Measurements from ENCODE around the gene SLC37A1.
A peak's percentile ranks its signal among the peaks of the same experiment; 100 is the strongest.
"Not testable (repeated sequence)": the region's sequence is repeated elsewhere in the genome, so short reads cannot be mapped to it uniquely, and the experiment has no call there.

SLC37A1 gene
- 26.0 to 46.6 (median 37.9) reads per million in 9 experiments for total RNA-seq

- DNase-seq, result peak in 1 of 3 experiments; percentile 31
- Mint-ChIP-seq H3K27ac (peak within 1 kb of the TSS; percentile 87), H3K4me1 (ENCODE audit: low read depth in 2 of 2) (peaks cover 28 to 29% of the 10 kb centered on the region in 2 donors)
Measured at GRCh38 chr21:42513151-42513984, at the start of gene SLC37A1. Gene SLC37A1 (plus strand): TSS chr21:42513852. CDS start chr21:42518455, 4,603 bp downstream.

DNA sequence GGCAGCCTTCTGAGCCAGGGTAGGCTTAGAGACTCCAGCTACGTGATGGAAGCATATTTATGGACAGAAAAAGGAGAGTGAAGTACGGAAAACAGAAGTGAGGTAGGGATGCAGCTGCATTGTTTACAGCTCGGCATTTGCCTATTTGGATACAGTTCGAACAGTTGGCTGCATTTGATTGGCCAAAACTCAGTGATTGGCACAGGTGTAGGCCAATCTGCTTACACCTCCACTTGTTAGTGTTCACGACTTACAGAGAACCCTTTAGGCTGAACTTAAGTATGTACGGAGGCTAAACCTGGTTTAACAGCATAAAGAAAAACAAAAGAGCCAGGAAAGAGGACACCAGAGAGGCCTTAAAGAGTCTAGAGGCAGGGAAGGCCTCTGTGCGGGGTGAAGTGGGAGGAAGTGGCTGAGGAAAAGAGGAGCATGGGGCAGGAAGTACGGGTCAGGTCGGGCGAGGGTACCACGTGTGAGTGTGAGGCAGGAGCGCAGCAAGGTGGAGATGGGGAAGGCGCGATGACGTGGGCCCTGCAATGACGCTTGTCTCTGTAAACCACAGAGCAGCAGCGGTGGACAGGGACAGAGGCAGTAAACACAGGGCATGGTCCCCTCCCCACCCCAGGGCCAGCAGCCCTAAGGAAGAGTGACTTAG is 49.7 kb upstream of the SLC37A1 start:
- Mint-ChIP-seq H3K36me3 (ENCODE audit: insufficient read depth) (peaks cover 12% of the 10 kb centered on the region), H3K27ac (peak overlapping the region; percentile 86 to 88), H3K9me3 (no peaks in the 10 kb centered on the region), H3K27me3 (no peaks in the 10 kb centered on the region), H3K4me3 (peak overlapping the region; percentile 53 to 63), H3K4me1 (ENCODE audit: low read depth in 2 of 2) (peaks cover 20 to 31% of the 10 kb centered on the region in 2 donors)
- DNase-seq (peak; percentile 68 to 74 (median 73)), ATAC-seq (replicated peaks) (peak; percentile 94)

More at GRCh38 chr21:42513151-42513984, at the start of gene SLC37A1:
- Mint-ChIP-seq H3K27me3 (no peaks in the 10 kb centered on the region), H3K36me3 (ENCODE audit: insufficient read depth) (peaks cover 27% of the 10 kb centered on the region), H3K4me3 (peak within 1 kb of the TSS; percentile 88 to 89), H3K9me3 (no peaks in the 10 kb centered on the region)
- ATAC-seq (replicated peaks), result peak; percentile 73

GRCh38 chr21:42465008-42465802 is 48.4 kb upstream of the SLC37A1 start:
- H3K4me1 Mint-ChIP-seq (ENCODE audit: low read depth in 2 of 2), result peaks cover 20 to 31% of the 10 kb centered on the region in 2 donors
- H3K4me3 Mint-ChIP-seq, result peak overlapping the region in 1 of 2 donors; percentile 27
- peak overlapping the region; percentile 86 to 88 for H3K27ac Mint-ChIP-seq
- DNase-seq (no peak), ATAC-seq (replicated peaks) (peak; percentile 11)
- H3K36me3 Mint-ChIP-seq (ENCODE audit: insufficient read depth), result peaks cover 12% of the 10 kb centered on the region
- no peaks in the 10 kb centered on the region for H3K27me3 Mint-ChIP-seq
- no peaks in the 10 kb centered on the region for H3K9me3 Mint-ChIP-seq

DNA sequence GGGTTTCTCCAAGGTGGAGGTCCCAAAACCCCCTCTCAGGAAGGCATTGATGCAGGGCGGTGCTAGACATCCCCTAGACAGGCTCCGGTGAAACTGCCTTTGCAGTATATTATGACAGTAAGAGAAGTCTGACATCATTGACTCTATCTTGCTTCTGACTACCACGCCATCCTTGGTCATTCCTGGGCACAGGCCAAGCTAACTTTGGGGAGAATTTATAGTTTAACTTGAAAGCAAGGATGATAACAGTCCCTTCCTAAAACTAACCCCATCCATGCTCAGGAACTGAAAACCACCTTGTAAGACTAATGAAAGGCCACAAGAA is 47.9 kb upstream of the SLC37A1 start:
- Mint-ChIP-seq H3K9me3 (no peaks in the 10 kb centered on the region), H3K4me1 (ENCODE audit: low read depth in 2 of 2) (peaks cover 20 to 31% of the 10 kb centered on the region in 2 donors), H3K4me3 (no peak overlapping the region), H3K27me3 (no peaks in the 10 kb centered on the region), H3K36me3 (ENCODE audit: insufficient read depth) (peaks cover 12% of the 10 kb centered on the region), H3K27ac (peak overlapping the region; percentile 86 to 88)
- no peak for DNase-seq
- no peak for ATAC-seq (replicated peaks)

DNA sequence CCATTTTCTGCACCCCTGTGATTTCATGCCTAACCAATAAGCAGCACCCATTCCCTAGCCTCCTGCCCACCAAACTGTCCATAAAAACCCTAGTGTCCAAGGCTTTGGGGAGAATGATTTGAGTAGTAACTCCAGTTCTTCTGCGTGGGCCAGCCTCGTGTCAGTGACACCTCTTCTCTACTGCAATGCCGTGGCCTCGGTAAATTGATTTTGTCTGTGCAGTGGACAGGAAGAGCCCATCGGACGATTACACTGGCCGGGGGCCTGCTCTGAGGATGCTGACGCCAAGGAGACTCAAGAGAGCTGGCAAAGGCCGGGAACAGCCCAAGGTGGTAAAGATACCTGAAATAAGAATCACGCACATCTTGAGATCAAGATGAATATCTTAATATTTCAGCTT is 47.0 kb upstream of the SLC37A1 start:
- Mint-ChIP-seq H3K4me1 (ENCODE audit: low read depth in 2 of 2) (peaks cover 20 to 31% of the 10 kb centered on the region in 2 donors), H3K27me3 (no peaks in the 10 kb centered on the region), H3K27ac (no peak overlapping the region), H3K9me3 (no peaks in the 10 kb centered on the region), H3K4me3 (no peak overlapping the region), H3K36me3 (ENCODE audit: insufficient read depth) (peaks cover 12% of the 10 kb centered on the region)
- no peak for ATAC-seq (replicated peaks)
- no peak for DNase-seq

DNA sequence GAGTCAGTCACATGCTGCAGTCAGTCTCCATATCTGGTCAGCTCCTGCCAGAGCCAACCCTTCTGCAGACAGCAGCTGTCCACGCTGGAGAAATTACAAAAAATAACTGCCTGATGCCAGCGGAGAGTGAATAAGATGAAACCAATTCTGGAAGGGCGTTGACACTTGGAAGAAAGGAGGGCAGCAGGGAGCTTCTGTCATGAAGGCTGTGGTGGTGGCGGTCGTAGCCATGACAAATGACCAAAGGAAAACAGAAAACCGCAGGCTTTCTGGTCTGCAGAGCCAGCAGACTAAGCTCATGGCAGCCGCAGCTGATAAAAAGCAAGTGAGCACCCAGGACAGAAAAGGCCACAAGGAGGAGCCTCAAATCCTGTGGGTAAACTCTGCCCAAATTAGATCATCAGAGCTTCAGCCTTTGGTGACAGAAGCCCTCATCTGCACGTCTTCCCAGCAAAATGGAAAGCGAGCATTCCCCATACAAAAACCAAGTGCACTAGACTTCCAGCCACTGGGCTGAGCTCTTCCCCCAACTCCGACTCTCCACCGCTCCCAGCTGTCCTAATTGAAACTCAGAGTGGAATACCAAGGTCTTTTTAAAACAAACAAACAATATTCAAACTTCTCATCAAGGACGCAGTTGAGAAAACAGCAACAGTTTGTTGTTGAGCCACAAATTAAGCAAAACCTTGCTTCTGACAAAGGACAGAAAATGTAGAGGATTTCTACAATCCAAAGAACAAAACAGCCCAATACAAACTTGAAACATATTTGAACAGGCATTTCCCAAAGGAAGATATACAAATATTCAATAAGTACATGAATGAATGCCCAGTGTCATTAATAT is 46.3 kb upstream of the SLC37A1 start:
- no peak overlapping the region for H3K4me3 Mint-ChIP-seq
- DNase-seq (no peak), ATAC-seq (replicated peaks) (no peak)
- H3K27me3 Mint-ChIP-seq, result no peaks in the 10 kb centered on the region
- H3K4me1 Mint-ChIP-seq (ENCODE audit: low read depth in 2 of 2), result peaks cover 20 to 31% of the 10 kb centered on the region in 2 donors
- peak overlapping the region in 1 of 2 donors; percentile 66 for H3K27ac Mint-ChIP-seq
- H3K36me3 Mint-ChIP-seq (ENCODE audit: insufficient read depth), result peaks cover 12% of the 10 kb centered on the region
- no peaks in the 10 kb centered on the region for H3K9me3 Mint-ChIP-seq

DNA sequence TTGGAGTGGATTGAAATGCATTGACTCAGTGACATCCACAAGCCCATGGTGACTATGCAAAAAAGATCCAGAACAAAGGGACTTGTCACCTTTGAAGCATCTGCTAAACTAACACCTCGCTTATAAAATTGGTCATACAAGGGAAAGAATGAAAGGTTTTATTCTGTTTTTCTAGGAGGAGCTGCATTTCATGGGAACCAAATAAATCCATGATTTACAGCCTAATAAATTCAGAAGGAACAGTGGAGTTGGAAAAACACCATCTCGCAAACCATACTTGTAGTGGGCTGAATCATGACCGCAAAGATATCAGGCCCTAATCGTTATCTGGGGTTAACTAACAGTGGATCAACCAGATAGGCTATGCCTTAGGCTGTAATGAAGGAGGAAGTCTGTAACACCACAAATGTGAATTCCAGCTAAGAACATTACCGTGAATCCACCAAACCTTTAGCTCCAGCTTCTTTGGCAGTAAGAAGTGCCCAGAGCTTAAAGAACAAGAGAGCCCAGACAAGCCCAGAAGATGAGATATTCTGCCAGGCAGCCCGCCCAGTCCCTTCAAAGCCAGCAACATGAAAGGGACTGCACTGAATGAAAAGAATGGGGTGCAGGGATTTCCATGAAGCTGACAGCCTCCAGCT is 45.0 kb upstream of the SLC37A1 start:
- Mint-ChIP-seq H3K4me1 (ENCODE audit: low read depth in 2 of 2) (peaks cover 20 to 27% of the 10 kb centered on the region in 2 donors), H3K4me3 (no peak overlapping the region), H3K36me3 (ENCODE audit: insufficient read depth) (peaks cover 10% of the 10 kb centered on the region), H3K9me3 (no peaks in the 10 kb centered on the region), H3K27ac (peak overlapping the region in 1 of 2 donors; percentile 26), H3K27me3 (peaks cover 0 to 1% of the 10 kb centered on the region in 2 donors)
- ATAC-seq (replicated peaks) (no peak), DNase-seq (no peak)

DNA sequence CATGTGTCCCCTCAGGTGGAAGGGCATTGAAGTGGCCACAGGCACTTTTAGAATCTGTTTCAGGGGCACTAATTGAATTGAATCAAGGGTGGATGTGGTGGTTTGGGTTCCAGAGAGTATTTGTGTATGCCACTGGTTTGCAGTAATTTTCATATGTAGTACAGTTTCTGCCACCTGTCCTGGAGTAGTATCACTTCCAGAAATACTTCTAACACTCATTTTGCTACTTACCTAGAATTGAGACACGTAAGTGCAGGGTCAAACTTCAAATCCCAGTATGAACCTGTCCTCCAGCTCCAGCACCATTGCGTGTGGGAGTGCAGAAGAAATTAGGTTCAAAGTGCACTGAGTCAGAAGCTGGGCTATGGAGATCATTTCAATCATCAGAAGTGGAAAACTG is 44.4 kb upstream of the SLC37A1 start:
- DNase-seq (no peak), ATAC-seq (replicated peaks) (no peak)

DNA sequence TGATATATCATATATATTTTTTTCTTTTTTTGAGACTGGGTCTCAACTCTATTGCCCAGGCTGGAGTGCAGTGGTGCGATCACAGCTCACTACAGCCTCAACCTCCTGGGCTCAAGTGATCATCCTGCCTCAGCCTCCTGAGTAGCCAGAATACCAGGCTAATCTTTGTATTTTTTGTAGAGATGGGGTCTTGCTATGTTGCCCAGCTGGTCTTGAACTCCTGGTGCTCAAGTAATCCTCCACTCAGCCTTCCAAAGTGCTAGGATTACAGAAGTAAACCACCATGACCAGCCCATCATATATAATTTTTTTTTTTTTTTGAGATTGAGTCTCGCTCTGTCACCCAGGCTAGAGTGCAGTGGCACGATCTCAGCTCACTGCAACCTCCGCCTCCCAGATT is 43.9 kb upstream of the SLC37A1 start:
- not testable (repeated sequence) for H3K27ac Mint-ChIP-seq; H3K9me3 Mint-ChIP-seq; DNase-seq; H3K4me3 Mint-ChIP-seq; H3K36me3 Mint-ChIP-seq (ENCODE audit: insufficient read depth); ATAC-seq (replicated peaks)
- peaks cover 10 to 17% of the 10 kb centered on the region in 2 donors for H3K4me1 Mint-ChIP-seq (ENCODE audit: low read depth in 2 of 2)
- peaks cover 9 to 12% of the 10 kb centered on the region in 2 donors for H3K27me3 Mint-ChIP-seq

More for the DNA sequence above, 44.4 kb upstream of the SLC37A1 start:
- Mint-ChIP-seq H3K27me3 (peaks cover 4 to 8% of the 10 kb centered on the region in 2 donors), H3K4me3 (no peak overlapping the region), H3K27ac (peak overlapping the region in 1 of 2 donors; percentile 26), H3K4me1 (ENCODE audit: low read depth in 2 of 2) (peaks cover 14 to 20% of the 10 kb centered on the region in 2 donors), H3K36me3 (ENCODE audit: insufficient read depth) (peaks cover 5% of the 10 kb centered on the region), H3K9me3 (no peaks in the 10 kb centered on the region)

- peaks cover under 1% of the 10 kb centered on the region for H3K36me3 Mint-ChIP-seq (ENCODE audit: insufficient read depth)
- no peaks in the 10 kb centered on the region for H3K9me3 Mint-ChIP-seq
- H3K27me3 Mint-ChIP-seq, result peaks cover 9 to 23% of the 10 kb centered on the region in 2 donors
- no peak overlapping the region for H3K27ac Mint-ChIP-seq
- ATAC-seq (replicated peaks), result no peak
- DNase-seq, result no peak
- H3K4me1 Mint-ChIP-seq (ENCODE audit: low read depth in 2 of 2), result peaks cover 0 to 7% of the 10 kb centered on the region in 2 donors
- H3K4me3 Mint-ChIP-seq, result no peak overlapping the region
Measured at GRCh38 chr21:42471206-42471605, 42.4 kb upstream of the SLC37A1 start.

GRCh38 chr21:42471716-42472330 is 41.8 kb upstream of the SLC37A1 start:
- ATAC-seq (replicated peaks) (no peak), DNase-seq (no peak)
- Mint-ChIP-seq H3K27ac (no peak overlapping the region), H3K4me3 (no peak overlapping the region), H3K9me3 (no peaks in the 10 kb centered on the region), H3K27me3 (peaks cover 9 to 29% of the 10 kb centered on the region in 2 donors), H3K4me1 (ENCODE audit: low read depth in 2 of 2) (peaks cover 0 to 6% of the 10 kb centered on the region in 2 donors), H3K36me3 (ENCODE audit: insufficient read depth) (no peaks in the 10 kb centered on the region)

DNA sequence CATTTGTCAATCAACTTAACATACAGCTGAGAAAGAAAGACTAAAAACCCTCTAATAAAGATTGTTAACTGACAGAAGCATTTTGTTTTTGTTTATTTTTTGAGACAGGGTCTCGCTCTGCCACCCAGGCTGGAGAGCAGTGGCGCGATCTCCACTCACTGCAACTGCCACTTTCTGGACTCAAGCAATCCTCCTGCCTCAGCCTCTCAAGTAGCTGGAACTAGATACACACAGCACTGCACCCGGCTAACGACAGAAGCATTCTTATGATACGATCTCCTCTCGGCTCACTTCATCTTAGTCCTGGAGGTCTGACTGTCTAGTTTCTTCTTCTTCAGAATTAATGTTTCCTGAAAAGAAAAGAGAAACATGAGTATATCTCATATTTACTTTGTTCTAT is 41.1 kb upstream of the SLC37A1 start:
- Mint-ChIP-seq H3K9me3 (no peaks in the 10 kb centered on the region), H3K4me1 (ENCODE audit: low read depth in 2 of 2) (peaks cover 0 to 2% of the 10 kb centered on the region in 2 donors), H3K4me3 (no peak overlapping the region), H3K36me3 (ENCODE audit: insufficient read depth) (no peaks in the 10 kb centered on the region), H3K27ac (no peak overlapping the region), H3K27me3 (peaks cover 9 to 31% of the 10 kb centered on the region in 2 donors)
- DNase-seq, result no peak
- ATAC-seq (replicated peaks), result no peak
